Endothelial cell of umbilical vein (primary cell): ENCODE results near the gene SYDE1. TPM values are rescaled to one million over a fixed set of nuclear protein-coding genes. Genes with fewer than 3 reads are reported as not detected.

Experiments used
- BruUV-seq: library from RNA; stranded (reverse); fragments of 400-500 nt; replicated peaks from 2 replicates; lab custom pipeline; 2021; lab: Mats Ljungman, UMichigan
- CTCF ChIA-PET: fragments of 300-600, 350-600 bp; sonication (Branson Sonifier 250); formaldehyde crosslinking; loops from one replicate; lab custom pipeline; 2021; ENCODE audit warnings: antibody characterized with exemption, inconsistent platforms; lab: Charles Lee
- POLR2A ChIA-PET: fragments of 300-600, 350-600 bp; sonication (Branson Sonifier 250); formaldehyde crosslinking; loops from one replicate; lab custom pipeline; 2021; ENCODE audit warnings: antibody characterized with exemption, inconsistent platforms; lab: Charles Lee
- DNase-seq: peaks from one replicate; pipeline ENCODE4 v3.0.0-alpha.2; 2011; ENCODE audit warnings: low read depth, low spot score
- FAIRE-seq: peaks from 2 replicates; lab custom pipeline; 2011; peaks lifted over from hg19 to GRCh38; lab: Jason Lieb, UNC
- H2AFZ ChIP-seq: 2 replicates; pipeline ENCODE4 v1.6.0; 2012; ENCODE audit warnings: low read depth, low read length, control low read depth, inconsistent platforms
- H3K27ac ChIP-seq: 2 replicates; pipeline ENCODE4 v1.5.1; 2011; ENCODE audit warnings: low read depth, mild to moderate bottlenecking, control low read depth, low read length, moderate library complexity; ENCODE audit not compliant: insufficient read depth
- H3K27me3 ChIP-seq, 2 experiments: 2 replicates each; pipeline versions ENCODE4 v1.6.0 to v1.6.1; 2011; ENCODE audit warnings: low read length in 2 of 2, mixed read lengths in 1 of 2; ENCODE audit not compliant: control insufficient read depth in 2 of 2, insufficient read depth in 2 of 2
- H3K36me3 ChIP-seq, 2 experiments: 2 replicates in 1 of 2; 3 replicates in 1 of 2; pipeline ENCODE4 v1.5.1; 2011; ENCODE audit warnings: low read length in 2 of 2, mild to moderate bottlenecking in 1 of 2, moderate library complexity in 1 of 2; ENCODE audit not compliant: control insufficient read depth in 2 of 2, insufficient read depth in 2 of 2; ENCODE audit errors: extremely low read depth in 1 of 2
- H3K4me1 ChIP-seq: 3 replicates; pipeline ENCODE4 v1.5.1; 2011; ENCODE audit warnings: mild to moderate bottlenecking, low read length; ENCODE audit not compliant: control insufficient read depth, insufficient read depth; ENCODE audit errors: extremely low read depth
- H3K4me2 ChIP-seq: 2 replicates; pipeline ENCODE4 v1.6.1; 2011; ENCODE audit warnings: low read length, control low read depth, mixed read lengths; ENCODE audit not compliant: insufficient read depth
- H3K4me3 ChIP-seq, 3 experiments: fragments of 200-600 bp in 1 of 3; sonication (generic), shearing (Covaris generic) in 1 of 3; replicated peaks in 1 of 3; 2 replicates each; pipeline ENCODE4 v1.5.1; 2011 to 2016; ENCODE audit warnings: control low read depth in 3 of 3, low read length in 3 of 3, mild to moderate bottlenecking in 2 of 3, inconsistent platforms in 1 of 3, low read depth in 1 of 3, moderate library complexity in 1 of 3; ENCODE audit not compliant: insufficient read depth in 1 of 3
- H3K79me2 ChIP-seq: 2 replicates; pipeline ENCODE4 v1.6.0; 2012; ENCODE audit warnings: low read length, inconsistent platforms; ENCODE audit not compliant: control insufficient read depth, insufficient read depth
- H3K9ac ChIP-seq: replicated peaks from 2 replicates; pipeline ENCODE3; 2011; ENCODE audit warnings: low read length, control low read depth; ENCODE audit not compliant: insufficient read depth; ENCODE audit errors: extremely low read depth
- H3K9me1 ChIP-seq: replicated peaks from 3 replicates; pipeline ENCODE4 v1.6.0; 2011; ENCODE audit warnings: mild to moderate bottlenecking, low read length; ENCODE audit not compliant: control insufficient read depth, insufficient read depth; ENCODE audit errors: extremely low read depth
- H3K9me3 ChIP-seq: replicated peaks from 2 replicates; pipeline ENCODE4 v1.5.1; 2012; ENCODE audit warnings: low read length, inconsistent platforms; ENCODE audit not compliant: control insufficient read depth, insufficient read depth
- H4K20me1 ChIP-seq: replicated peaks from 2 replicates; pipeline ENCODE3; 2011; ENCODE audit warnings: mild to moderate bottlenecking, low read length; ENCODE audit not compliant: control insufficient read depth, insufficient read depth; ENCODE audit errors: extremely low read depth
- CTCF ChIP-seq, 2 donors: IDR thresholded peaks; 1 replicate in 1 of 2; 2 replicates in 1 of 2; pipeline ENCODE4 v1.5.1; 2011; ENCODE audit warnings: low read length in 2 of 2, mild to moderate bottlenecking in 2 of 2, moderate library complexity in 2 of 2, control low read depth in 1 of 2, inconsistent platforms in 1 of 2, low read depth in 1 of 2; ENCODE audit not compliant: insufficient read depth in 1 of 2; ENCODE audit errors: extremely low read depth in 1 of 2
- EZH2 ChIP-seq: IDR thresholded peaks from 2 replicates; pipeline ENCODE4 v1.6.1; 2012; ENCODE audit warnings: borderline replicate concordance, low read depth, mild to moderate bottlenecking, moderate library complexity, low read length, inconsistent platforms; ENCODE audit not compliant: severe bottlenecking
- FOS ChIP-seq: IDR thresholded peaks from 2 replicates; pipeline ENCODE4 v1.6.1; 2011; ENCODE audit warnings: mild to moderate bottlenecking, low read length, moderate library complexity, borderline replicate concordance; ENCODE audit not compliant: insufficient read depth
- GATA2 ChIP-seq: IDR thresholded peaks from 2 replicates; pipeline ENCODE4 v1.7.0; 2011; ENCODE audit warnings: low read depth, mild to moderate bottlenecking, moderate library complexity, mixed read lengths, low read length; ENCODE audit not compliant: insufficient read length, insufficient read depth
- JUN ChIP-seq: IDR thresholded peaks from 2 replicates; pipeline ENCODE4 v1.6.1; 2011; ENCODE audit warnings: borderline replicate concordance, low read depth; ENCODE audit not compliant: insufficient read length, insufficient read depth
- MYC ChIP-seq: IDR thresholded peaks from one replicate; pipeline ENCODE4 v1.6.1; 2011; ENCODE audit warnings: mild to moderate bottlenecking, low read depth, low read length
- POLR2A ChIP-seq: IDR thresholded peaks from 2 replicates; pipeline ENCODE4 v1.6.1; 2012; ENCODE audit warnings: low read depth, mild to moderate bottlenecking, control low read depth, low read length
- POLR2AphosphoS5 ChIP-seq: IDR thresholded peaks from 2 replicates; pipeline ENCODE4 v1.6.1; 2012; ENCODE audit warnings: low read depth, mild to moderate bottlenecking, control low read depth, low read length, moderate library complexity; ENCODE audit not compliant: insufficient read depth
- dilution Hi-C: fragments of 300-500 bp; cut with MboI; formaldehyde crosslinking; loops from one replicate; pipeline ENCODE4 v1.15.0; 2019; ENCODE audit warnings: low sequenced_read_pairs; ENCODE audit not compliant: extremely low pct_ligation_motif_present
- intact Hi-C: fragments of 100-400 bp; cut with micrococcal nuclease; formaldehyde crosslinking; loops from one replicate; pipeline ENCODE4 v1.10.0; 2022
- polyA plus RNA-seq, 4 experiments: library from polyadenylated mRNA; depleted of rRNA in 3 of 4; stranded (reverse) in 3 of 4; unstranded in 1 of 4; fragments of >200 nt; gene quantifications; 2 replicates each; pipeline versions ENCODE4 v1.2.1 to v1.2.3, GENCODE V29; 2011 to 2012; ENCODE audit warnings: missing spikeins in 1 of 4
- total RNA-seq: library from RNA; stranded (reverse); gene quantifications from 2 replicates; pipeline ENCODE4 v1.2.3, GENCODE V29; 2021
- TF ChIP-seq, protein P1 (sequence below): IDR thresholded peaks from 2 replicates; pipeline ENCODE4 v1.6.1; 2011; ENCODE audit not compliant: insufficient read depth, insufficient read length

The SYDE1 gene
- total and polyA plus RNA-seq, 2 donors (not counting 3 experiments of a cell fraction or from before 2014, with no cell fraction given), result 33.1 to 35.3 TPM

- FAIRE-seq, result no peak
- peaks cover 10% of the 10 kb centered on the region for H3K79me2 ChIP-seq
- ChIA-PET CTCF (no interaction called here), POLR2A (no interaction called here)
- intact Hi-C loops (no loop called here), dilution Hi-C loops (no loop called here)
- H3K4me3 ChIP-seq, result no peak overlapping the region
- BruUV-seq, result no TSS peak
- H3K9ac ChIP-seq, result no peak overlapping the region
- no peak for DNase-seq
- H3K9me3 ChIP-seq, result no peaks in the 10 kb centered on the region
- no peak for TF ChIP-seq FOS
- TF ChIP-seq, protein P1, sequence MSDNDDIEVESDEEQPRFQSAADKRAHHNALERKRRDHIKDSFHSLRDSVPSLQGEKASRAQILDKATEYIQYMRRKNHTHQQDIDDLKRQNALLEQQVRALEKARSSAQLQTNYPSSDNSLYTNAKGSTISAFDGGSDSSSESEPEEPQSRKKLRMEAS, result no peak
- TF ChIP-seq EZH2, result no peak
- TF ChIP-seq CTCF (IDR thresholded peaks at IDR 0.05; ENCODE audit: extremely low read depth in 1 of 2, insufficient read depth in 1 of 2, low read depth in 1 of 2, low read length in 2 of 2), result no peak
- no peak for TF ChIP-seq MYC
- no peak for TF ChIP-seq GATA2
- no peak for TF ChIP-seq POLR2AphosphoS5
- TF ChIP-seq JUN, result no peak
- TF ChIP-seq POLR2A, result no peak
- H3K4me1 ChIP-seq, result peaks cover 3% of the 10 kb centered on the region
- H3K36me3 ChIP-seq, result peaks cover 13 to 35% of the 10 kb centered on the region in 2 experiments
- H4K20me1 ChIP-seq, result no peaks in the 10 kb centered on the region
- no peak overlapping the region for H3K4me2 ChIP-seq
- no peak overlapping the region for H2AFZ ChIP-seq
- no peak overlapping the region for H3K27ac ChIP-seq
- no peaks in the 10 kb centered on the region for H3K9me1 ChIP-seq
- H3K27me3 ChIP-seq, result no peaks in the 10 kb centered on the region
These were observed 15.3 kb downstream of the SYDE1 start for GRCh38 chr19:15122331-15123030.
